LHCN-M2 (cell line): ENCODE results near the gene KCNIP4. TPM values are rescaled to one million over a fixed set of nuclear protein-coding genes. Genes with fewer than 3 reads are reported as not detected.

Source experiments
- DNase-seq: peaks from one replicate; pipeline ENCODE4 v3.0.0-alpha.2; 2012; ENCODE audit warnings: low read depth
- total RNA-seq: library from RNA; depleted of rRNA; stranded (reverse); fragments of >200 nt; gene quantifications from 2 replicates; pipeline ENCODE4 v1.2.3, GENCODE V29; 2014

Gene KCNIP4
- total RNA-seq, 1 experiment from 2014 or later: not detected

- no peak for DNase-seq
Observed at GRCh38 chr4:21577056-21577455, 371.5 kb downstream of the KCNIP4 start.

GRCh38 chr4:21571100-21571499 lies 377.5 kb downstream of the KCNIP4 start:
- no peak for DNase-seq

DNA sequence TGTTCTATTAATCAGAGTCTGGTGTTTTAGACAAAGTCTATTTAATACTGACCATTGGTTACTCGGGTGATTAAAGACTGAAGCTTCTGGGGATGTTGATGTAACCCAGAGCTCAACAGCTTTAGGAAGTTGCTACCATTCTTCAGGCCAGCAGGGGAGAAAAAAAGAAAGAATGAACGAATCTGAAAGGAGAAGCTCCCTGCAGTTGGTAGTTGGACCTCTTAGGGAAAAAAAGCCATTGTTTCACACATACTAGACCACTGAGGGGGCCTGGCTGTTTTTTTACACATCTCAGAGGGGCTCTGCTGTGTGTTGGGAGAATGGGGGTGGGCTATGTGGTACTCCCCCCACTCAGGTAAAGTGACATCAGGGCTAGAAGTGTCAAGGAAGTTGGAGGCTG lies 378.9 kb downstream of the KCNIP4 start:
- DNase-seq: no peak

DNA sequence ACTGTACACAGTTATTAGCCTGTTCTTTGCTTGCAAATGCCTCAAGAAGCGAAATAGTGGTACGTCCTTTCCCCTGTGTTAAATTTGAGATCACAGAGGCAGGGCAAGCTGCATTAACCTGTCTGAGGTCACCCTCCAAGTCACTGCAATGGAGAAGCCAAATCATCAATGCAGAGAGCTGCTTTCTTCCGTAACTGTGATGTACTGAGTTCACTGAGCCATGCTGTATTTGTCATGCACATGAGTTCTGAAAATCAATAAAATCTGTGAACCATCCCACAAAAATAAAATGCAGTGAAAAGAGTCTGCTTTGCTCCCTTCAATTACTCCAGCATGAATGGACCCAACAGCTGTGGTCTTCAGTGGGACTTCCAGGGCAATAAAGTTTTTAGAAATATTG lies 393.5 kb downstream of the KCNIP4 start:
- DNase-seq: no peak

- no peak for DNase-seq
Observed at GRCh38 chr4:21554500-21554899, 394.1 kb downstream of the KCNIP4 start.

GRCh38 chr4:21554066-21554465 lies 394.5 kb downstream of the KCNIP4 start:
- no peak for DNase-seq

DNA sequence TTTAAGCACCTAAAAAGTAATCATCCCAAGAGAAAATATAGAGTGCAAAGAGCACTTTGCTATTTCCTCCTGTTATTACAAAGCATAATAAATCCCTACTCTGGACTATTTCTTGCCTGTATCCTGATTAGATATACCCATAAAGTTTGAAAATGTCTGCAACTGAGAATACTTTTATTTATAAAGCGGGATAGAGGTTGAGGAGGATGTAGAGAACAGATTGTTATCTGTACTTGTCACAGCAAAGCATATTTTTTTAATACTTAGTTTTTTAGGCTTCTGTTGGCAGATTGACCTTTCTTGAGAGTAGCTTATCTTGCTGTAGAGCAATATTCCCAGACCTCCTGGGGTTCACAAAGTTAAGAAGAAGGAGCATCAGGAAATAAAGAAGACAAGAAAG lies 396.1 kb downstream of the KCNIP4 start:
- DNase-seq: no peak

DNA sequence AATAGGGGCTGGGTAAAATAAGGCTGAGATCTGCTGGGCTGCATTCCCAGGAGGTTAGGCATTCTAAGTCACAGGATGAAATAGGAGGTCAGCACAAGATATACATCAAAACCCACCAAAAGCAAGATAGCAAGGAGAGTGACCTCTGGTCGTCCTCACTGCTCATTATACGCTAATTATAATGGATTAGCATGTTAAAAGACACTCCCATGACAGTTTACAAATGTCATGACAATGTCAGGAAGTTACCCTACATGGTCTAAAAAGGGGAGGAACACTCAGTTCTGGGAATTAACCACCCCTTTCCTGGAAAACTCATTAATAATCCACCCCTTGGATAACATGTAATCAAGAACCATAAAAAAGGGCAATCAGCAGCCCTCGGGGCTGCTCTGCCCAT lies 403.6 kb downstream of the KCNIP4 start:
- no peak for DNase-seq

DNA sequence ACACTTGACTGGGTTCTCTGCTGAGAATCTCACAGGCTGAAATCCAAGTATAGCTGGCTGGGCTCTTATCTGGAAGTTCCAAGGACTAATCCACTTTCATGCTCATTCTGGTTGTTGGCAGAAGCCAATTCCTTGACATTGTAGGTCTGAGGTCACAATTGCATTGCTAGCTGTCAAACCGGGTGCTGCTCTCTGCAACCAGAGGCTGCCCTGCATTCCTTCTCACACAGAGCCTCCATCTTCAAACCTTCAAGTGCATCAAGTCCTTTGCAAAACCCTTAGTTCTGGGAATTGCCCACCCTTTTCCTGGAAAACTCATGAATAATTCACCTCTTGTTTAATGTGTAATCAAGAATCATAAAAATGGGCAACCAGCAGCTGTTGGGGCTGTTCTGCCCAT lies 404.2 kb downstream of the KCNIP4 start:
- DNase-seq: no peak

DNA sequence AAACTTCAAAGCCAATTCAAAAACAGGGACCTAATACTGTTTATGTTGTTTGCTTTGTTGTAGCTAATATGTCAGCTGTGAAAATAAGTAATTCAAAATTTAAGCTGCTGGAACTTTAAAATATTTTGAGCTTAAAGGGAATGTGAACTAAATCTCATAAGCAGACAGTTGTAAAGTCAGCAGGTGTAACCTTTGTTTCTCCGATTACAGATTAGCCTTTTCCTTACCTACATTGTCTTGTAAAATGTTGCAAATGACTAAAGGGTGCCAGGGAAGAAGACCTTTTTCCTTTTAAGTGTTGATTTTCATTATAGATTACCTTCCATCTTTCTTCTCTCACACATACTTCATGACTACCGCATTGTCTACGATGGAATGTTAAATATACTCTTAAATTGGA lies 405.1 kb downstream of the KCNIP4 start:
- no peak for DNase-seq

DNA sequence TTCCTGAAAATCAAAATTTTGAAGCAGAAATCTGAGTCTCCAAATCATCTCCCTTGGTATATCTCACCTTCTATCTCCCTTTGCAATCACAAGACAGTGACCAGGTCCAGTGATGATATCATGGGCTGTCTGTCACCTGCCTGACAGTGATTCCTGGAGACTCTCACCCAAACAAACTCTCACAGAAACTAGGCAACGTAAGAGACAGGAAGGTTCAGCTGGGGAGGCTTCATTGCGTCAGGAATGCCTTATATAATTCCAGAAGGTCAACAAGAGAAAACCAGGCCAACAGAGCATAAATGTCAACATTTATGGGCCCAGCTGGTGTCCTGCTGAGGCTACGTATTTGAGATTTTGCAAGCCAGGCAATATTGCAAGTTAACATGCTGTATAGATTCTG lies 412.7 kb downstream of the KCNIP4 start:
- DNase-seq: no peak

DNA sequence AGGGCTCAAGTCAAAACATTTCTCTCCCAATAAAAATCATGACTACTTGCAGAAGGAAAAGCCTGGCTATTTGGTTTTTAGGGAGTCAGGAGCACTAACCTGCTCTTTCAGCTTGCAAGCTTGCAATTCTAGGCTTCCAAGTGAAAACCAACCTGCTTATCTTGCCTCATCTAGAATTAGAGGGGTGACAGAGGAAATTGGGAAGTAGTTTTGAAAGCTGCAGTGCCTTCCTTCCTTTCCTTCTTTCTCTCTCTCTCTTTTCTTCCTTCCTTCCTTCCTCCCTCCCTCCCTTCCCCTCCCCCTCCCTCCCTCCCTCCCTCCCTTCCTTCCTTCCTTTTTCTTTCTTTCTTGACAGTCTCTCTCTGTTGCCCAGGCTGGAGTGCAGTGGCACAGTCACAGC lies 417.5 kb downstream of the KCNIP4 start:
- DNase-seq: no peak

DNA sequence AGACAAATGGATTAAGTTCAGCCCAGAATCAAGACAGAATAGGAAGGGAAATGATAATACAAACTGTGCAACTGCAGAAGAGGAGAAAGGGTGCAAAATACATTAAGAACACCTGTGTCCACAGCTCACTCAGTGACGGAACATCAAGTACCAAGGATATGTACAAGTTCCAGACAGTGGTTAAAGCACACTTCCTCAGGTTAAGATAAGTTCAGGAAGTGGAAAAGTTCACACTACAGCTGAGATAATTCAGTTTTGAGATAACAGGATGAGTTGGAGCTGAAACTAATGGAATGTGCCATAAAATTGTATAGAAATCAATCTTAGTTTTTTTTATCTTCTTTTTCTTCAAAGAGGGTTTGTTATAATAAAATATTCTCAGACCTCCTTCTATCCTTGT lies 419.4 kb downstream of the KCNIP4 start:
- no peak for DNase-seq

GRCh38 chr4:21522296-21522695 lies 426.3 kb downstream of the KCNIP4 start:
- DNase-seq: no peak

DNA sequence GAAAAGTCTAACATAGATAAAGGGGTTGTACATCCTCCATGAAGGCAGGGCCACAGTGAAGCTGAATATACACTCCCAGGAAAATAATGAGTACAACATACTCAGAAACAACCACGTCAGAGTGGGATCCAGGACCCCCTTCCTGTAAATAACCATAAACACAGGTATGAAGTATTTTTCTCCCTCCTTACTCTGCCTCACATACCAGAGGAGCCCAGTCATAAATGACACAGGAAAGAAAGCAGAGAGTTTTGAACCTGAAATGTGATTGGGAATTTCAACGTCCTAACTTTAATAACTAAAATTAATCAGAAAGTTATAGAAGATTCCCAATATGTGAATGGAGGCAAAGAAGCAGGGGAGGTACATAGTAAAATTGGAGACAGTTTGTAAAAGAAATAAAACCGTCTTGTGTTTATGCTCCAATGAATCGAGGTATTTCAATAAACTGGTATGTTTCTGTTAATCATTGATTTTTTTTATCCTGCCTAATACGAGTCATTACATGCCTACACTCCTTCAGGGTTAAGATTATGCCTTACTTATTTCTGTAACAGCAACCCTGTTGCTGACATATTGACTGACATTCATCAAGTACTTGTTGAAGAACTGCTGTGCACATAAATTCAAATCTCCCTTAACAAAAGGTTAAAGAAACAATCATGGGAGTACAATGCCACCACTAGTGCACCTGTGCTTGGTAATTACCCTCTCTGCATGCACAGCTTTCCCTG lies 431.3 kb downstream of the KCNIP4 start:
- DNase-seq: no peak

GRCh38 chr4:21514022-21514694 lies 434.4 kb downstream of the KCNIP4 start:
- DNase-seq: no peak

- DNase-seq: peak; percentile 28
Observed at GRCh38 chr4:21512353-21512752, 436.2 kb downstream of the KCNIP4 start.

- DNase-seq: peak; percentile 14
Observed at GRCh38 chr4:21507439-21507838, 441.1 kb downstream of the KCNIP4 start.

- no peak for DNase-seq
Observed at GRCh38 chr4:21490682-21491081, 457.9 kb downstream of the KCNIP4 start.

- peak; percentile 1 for DNase-seq
Observed at GRCh38 chr4:21476757-21477156, 471.8 kb downstream of the KCNIP4 start.

DNA sequence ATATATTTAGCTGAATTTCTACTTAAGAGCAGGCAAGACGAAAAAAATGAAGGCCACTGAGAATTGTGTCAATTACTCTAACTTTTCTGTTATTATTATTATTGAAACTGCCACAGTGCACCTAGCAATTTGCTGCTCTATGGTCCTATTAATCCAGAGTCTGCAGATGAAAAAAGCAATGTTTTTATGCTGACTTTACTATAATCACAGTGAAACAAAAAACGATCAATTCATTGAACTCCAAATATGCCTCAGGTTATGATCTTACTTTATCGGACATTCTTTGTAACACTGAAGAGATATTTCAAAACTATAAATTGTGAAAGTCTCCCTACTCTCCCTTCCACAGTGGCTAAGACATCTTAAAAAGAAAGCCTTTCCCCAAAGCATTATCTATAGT lies 474.4 kb downstream of the KCNIP4 start:
- no peak for DNase-seq

GRCh38 chr4:21470535-21470934 lies 478.0 kb downstream of the KCNIP4 start:
- DNase-seq: peak; percentile 84
